Measurements from ENCODE around the gene C4BPA.

Gene C4BPA

DNA sequence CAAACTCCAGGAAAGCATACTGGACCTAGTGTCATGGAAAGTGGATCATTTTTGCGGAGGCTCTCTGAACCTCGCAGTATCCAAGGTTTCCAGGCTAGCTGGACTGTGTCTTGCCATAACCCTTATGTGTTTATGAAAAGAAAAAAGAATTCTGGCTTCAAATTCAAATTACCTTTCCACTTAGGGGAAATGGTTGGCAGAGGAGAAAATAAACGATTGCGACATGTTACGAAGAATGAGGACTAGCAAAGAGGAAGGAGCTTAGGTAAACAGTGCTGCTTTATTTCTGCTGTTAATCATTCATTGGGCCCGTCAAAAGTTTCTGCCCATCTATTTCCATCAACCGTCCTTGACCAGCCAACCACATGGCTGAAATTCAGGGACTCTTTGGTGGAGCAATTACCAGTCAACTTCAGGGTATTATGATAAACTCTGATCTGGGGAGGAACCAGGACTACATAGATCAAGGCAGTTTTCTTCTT, at the start of gene C4BPA:
C4BPA (plus strand) TSS at position 342 of the 482 bp plus-strand sequence. CDS start 8,793 bp downstream, outside the sequence.
- in situ Hi-C loops (cut with MboI; ENCODE audit: low sequenced_read_pairs), result no loop called here

DNA sequence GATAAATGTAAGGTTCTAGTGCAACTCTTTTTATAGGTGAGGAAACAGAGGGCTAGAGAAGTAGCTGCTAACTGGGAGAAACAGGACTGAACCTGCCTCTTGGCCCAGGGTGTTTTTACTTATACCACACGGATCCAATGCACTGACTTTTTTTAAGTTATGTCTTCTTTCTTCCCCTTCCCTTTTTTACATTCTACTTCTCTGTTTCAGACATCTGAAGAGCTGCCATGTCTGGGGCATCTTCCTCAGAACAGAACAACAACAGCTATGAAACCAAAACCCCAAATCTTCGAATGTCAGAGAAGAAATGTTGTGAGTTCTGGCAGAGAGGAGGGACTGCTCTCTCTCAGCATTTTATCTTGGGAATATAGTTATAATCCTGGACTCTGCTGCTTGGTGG, 49.5 kb upstream of the C4BPA start:
- in situ Hi-C loops (cut with MboI; ENCODE audit: low sequenced_read_pairs), result no loop called here

DNA sequence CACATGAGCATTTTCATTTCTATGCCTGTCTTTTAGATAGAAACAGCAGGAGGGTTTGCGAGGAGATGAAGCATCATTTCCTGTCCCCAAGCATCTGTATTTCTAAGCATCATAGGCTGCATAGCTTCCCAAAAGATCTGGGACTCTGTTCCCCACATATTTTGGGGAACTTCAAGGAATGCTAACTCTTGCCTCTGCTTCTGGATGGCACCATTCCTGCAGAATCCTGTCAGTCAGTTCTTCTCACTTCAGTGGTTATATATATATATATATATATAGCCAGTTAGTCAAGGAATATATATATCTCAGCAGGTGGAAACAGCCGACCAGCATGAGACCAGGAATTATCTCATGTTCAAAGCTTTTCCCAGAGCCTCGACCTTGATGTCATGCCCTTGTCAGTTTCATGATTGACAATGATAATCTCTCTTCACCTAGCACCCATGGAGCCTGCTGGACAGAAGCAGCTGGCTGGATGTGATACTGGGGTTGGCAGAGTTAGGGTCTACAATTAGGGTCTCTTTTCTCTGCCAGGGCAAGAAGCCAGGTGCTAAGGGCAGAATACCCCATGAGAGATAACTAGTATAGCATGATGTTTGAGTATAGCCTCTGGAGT, 48.5 kb upstream of the C4BPA start:
- in situ Hi-C loops (cut with MboI; ENCODE audit: low sequenced_read_pairs), result no loop called here

DNA sequence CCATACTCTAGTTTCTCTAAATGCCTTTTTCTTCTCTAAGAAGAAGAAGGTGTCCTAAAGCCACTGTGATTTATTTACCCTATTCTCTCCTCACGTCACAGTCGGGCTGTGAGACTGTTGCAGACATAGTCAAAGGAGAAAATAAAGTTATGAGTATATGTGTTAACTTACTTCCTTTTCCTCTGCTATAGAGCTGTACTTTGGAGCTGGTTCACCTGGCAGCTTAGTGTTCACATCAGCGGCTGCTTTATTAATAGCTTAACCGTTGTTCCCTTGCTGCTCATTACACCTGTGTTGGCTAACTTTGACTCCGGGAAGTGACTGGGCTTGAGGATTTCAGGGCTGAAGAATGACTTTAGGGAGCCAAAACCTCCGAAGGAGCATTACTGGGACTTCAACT, 47.4 kb upstream of the C4BPA start:
- in situ Hi-C loops (cut with MboI; ENCODE audit: low sequenced_read_pairs), result no loop called here

DNA sequence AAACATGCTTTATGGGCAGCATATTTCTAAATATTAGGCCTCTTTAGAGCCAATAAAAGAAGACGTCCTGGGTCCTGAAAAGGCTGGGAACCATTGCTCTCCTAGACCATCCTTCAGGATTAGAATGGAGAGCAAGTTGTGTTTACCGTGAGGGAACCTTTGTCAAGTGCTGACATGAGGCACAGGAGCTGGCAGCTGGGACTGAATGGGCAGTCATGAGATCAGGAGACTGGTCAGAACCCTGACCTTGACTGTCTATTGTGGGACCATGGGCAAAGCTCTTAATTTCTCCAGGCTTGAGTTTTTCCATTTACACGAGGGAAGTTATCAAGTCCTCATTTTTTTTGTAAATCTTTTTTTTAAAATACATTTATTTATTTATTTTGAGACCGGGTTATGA, 45.8 kb upstream of the C4BPA start:
- in situ Hi-C loops (cut with MboI; ENCODE audit: low sequenced_read_pairs), result no loop called here

DNA sequence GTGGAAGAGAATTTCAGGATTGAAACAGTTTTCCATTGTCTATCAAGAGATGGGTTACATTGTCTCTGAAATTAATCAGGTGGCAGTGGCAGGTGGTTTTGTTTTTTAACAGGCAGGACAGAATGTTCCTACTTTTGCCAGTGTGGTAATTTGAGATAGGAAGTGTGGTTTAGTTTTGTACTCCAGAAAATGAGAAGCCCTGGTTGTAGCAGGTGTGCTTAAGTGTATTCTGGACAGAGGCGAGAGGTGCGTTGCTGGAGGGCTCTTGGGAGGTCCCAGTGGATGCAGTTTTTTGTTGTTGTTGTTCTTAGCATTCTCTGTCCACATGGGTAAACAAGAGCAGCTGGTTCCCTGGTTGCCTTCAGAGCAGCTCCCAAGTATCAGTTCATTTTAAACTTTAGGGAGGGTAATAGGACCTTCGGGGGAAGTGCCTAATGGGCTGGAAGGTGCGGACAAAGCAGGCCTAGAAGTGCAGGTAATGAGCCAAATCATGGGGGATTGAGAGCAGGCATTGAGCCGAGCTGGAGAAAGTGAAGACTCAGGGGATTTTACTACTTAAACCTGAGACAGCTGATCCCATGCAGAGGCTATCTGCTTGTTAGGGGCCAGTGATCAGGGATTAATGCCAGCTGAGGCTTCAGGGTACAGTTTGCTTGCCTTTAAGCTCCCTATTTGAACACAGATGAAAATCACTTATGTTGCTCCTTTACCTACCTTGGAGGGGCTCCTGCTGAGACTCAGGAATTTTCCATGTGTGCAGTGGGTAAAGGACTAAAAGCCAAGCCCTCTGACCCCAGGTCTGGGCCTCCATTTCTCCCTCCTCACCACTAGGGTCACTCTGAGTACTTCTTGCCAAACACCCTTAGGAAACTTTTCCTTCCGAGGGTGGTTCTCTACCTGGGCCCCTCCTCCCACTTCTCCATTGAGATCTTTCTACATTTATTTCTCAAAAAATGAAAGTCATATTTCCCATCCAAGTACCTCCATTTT, 44.9 kb upstream of the C4BPA start:
- in situ Hi-C loops (cut with MboI; ENCODE audit: low sequenced_read_pairs), result no loop called here

DNA sequence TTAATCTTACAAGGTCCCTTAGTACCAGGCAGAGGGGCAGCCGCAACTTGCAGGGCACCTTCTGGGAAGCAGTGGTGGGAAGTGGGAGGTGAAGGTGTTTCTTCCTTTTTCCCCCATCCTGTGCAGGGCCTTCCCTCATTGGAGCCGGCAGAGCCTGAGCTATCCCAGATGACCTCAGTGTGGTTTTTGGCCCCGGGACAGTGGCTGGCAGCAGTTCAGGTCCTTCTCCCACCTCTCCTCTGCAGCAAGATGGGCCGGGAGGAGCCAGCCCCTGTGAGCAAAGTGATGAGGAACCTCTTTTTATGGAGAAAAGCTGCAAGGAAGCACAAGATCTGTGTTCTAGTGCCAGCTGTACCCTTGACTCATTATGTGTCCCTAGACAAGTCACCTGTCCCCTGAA, 44.2 kb upstream of the C4BPA start:
- in situ Hi-C loops (cut with MboI; ENCODE audit: low sequenced_read_pairs), result no loop called here

DNA sequence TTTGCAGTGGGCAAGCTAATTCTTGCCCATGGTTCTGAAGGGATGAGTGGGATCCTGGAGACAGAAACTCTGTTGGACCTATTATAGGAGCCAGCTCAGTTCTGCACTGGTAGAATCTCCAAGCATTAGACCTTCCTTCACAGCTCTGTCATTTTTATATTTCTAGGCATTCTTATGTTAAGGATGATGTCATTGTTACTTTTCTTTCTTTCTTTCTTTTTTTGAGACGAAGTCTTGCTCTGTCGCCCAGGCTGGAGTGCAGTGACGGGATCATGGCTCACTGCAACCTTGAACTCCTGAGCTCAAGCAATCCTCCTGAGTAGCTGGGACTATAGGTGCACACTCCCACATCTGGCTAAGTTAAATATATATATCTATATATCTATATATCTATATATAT, 43.4 kb upstream of the C4BPA start:
- in situ Hi-C loops (cut with MboI; ENCODE audit: low sequenced_read_pairs), result no loop called here

DNA sequence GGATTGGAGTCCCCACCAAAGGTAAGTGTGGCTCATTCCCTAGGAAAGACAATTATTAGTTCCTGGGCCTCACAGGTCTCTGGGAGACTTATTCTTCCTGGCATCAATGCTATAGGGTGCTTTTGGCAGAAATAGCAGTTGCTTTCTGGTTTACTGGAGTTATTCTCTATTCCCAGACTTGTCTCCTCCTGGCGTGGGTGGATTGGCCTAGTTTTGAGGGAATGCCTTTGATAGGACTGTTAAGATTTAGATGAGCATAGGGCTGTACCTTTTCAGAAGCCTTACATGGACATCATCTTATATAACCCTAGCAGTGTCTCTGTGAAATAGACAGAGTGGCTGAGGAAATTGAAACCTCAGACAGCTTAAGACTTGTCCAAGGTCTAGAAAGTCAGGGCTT, 42.0 kb upstream of the C4BPA start:
- in situ Hi-C loops (cut with MboI; ENCODE audit: low sequenced_read_pairs), result no loop called here

DNA sequence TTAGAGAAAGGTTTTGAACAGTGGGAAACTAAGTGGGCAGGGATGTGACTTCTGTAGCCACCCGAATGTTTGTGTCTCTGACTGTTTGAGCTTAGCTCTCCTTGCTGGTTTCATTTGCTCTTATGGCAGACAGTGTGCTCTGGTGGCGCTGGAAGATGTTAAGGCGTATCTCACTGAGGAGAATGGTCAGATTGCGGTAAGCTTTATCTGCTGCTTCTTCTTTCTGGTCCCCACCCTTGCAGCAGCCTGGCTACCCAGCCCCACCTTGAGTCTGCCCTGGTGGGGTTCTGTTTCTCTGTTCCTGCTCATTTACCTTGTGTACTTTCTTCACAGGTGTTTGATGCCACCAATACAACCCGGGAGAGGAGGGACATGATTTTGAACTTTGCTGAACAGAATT, 41.0 kb upstream of the C4BPA start:
- in situ Hi-C loops (cut with MboI; ENCODE audit: low sequenced_read_pairs), result no loop called here

DNA sequence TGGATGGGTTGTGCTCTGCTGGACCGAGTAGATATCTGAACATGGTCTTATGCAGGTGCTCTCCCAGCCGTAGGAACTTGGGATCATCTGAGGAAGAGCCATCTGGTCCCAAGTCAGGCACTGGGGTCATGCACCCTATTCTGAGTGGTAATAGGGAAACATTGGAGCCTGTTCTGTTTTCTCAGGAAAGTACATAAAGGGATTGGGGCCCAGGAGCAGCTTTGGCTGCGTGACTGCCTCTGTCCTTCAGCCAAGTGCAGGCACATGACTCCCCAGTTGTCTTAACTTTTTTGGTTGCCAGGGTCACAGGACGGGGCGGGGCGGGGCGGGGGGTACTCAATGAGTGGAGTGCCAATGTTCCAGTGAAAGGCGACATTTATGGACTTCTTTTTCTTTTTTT, 39.5 kb upstream of the C4BPA start:
- in situ Hi-C loops (cut with MboI; ENCODE audit: low sequenced_read_pairs), result no loop called here

DNA sequence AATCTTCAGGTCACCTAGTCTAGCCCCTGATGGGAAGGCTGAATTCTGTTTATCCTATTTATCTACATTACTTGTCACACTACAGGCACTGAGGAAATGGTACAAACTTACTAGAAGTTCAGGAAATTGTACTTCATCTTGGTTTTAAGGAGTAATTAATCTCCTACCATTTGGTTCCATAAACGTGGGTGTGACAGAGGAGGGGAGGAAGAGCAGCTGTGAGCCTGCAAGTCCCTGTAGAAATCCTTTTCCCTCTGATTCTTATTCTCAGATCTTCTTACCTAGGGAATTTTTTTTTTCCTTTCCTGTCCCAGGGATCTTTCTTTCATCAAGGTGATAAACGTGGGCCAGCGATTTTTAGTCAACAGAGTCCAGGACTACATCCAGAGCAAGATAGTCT, 36.8 kb upstream of the C4BPA start:
- in situ Hi-C loops (cut with MboI; ENCODE audit: low sequenced_read_pairs), result no loop called here

DNA sequence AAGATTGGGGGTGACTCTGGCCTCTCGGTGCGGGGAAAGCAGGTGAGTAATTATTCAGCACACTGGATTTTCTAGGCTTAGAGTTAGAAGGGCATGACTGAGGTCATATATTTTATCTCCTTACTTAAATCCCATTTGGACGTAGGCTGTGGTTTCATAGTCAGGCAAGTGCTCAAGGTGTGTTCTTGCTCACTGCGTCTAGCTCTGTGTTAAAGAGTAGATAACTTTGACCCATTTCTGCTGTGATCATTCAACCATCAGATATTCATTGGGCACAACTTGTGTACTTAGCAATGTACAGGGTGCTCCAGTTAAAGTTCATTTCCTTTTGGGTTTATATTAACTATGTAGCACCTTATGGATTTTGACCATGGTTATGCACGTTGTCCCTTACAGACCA, 36.4 kb upstream of the C4BPA start:
- in situ Hi-C loops (cut with MboI; ENCODE audit: low sequenced_read_pairs), result no loop called here

DNA sequence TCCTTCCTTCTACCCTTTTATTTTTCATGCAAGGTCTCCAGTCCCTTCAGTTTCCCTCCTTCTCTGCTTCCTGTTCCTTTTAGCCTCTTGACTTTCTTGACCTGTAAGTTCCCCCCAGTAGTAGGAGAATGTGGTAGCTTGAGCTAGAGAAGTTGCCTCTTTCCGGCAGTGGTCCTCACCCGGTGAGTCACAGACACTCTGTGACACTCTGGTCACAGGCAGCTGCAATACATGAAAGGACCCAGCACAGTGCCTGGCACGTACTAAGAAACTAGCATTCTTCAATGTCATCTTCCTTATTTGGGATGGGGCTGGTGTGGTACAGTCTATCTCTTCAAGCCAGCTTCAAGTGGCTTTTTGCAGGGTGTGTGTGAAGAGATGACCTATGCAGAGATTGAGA, 35.0 kb upstream of the C4BPA start:
- in situ Hi-C loops (cut with MboI; ENCODE audit: low sequenced_read_pairs), result no loop called here

DNA sequence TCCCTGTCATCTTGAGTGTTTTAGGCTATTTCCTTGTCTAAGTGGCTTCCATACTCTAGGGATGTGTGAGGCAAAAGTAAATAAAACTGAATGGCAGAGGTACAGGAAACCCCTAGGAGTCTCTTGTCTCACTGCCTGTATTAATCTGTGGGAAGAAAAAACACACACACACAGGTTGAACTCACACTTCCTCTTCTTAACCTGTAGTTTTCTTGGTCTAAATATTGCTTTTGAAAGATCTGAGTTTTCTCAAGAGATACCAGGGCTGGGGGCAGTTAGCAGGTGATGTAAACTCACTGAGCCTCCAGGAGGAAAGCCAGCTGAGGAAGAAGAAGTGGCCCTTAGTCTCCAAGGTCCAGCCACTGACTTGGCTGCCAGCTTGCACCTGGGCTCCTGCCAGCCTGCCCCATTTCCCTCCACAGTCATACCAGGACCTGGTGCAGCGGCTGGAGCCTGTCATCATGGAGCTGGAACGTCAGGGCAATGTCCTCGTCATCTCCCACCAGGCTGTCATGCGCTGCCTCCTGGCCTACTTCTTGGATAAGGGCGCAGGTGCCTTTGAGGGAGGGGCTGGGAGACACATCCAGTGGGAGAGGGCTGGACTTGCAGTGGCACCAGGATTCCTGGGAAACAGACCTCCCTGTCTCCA, 34.1 kb upstream of the C4BPA start:
- in situ Hi-C loops (cut with MboI; ENCODE audit: low sequenced_read_pairs), result no loop called here

DNA sequence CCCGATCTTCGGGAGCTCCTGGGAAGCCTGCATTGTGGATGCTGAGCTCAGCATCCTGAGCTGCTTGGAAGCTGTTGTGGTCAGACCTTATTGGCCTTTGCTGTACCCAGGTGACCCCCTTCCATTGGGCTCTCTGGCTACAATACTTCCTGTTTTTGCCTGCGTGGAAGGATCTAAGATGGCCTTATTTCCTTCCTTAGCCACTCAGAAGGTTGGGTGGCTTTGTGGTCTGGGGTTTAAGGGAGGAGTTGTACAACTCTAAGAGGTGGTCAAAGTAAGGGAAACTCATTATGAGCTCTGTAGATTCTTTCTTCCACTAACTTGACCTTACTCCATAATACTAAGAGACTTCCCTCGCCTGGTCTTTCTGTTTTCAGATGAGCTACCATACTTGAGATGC, 33.2 kb upstream of the C4BPA start:
- in situ Hi-C loops (cut with MboI; ENCODE audit: low sequenced_read_pairs), result no loop called here

DNA sequence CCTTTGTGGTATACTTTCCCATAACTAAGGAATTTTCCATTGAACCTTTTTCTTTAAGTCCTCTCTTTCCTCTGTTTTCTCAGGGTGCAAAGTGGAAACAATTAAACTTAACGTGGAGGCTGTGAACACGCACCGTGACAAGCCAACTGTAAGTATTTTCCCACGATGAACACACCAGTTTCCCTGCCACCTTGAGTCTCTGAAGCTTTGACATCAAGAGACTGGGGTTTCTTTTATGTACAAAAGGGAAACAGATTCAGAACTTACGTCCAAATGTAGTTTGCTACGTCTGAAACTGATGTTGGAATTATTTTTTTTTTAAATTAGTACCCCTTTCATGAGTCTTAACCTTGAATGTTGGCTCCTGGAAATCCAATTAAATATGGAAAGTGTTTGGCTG, 32.6 kb upstream of the C4BPA start:
- in situ Hi-C loops (cut with MboI; ENCODE audit: low sequenced_read_pairs), result no loop called here

DNA sequence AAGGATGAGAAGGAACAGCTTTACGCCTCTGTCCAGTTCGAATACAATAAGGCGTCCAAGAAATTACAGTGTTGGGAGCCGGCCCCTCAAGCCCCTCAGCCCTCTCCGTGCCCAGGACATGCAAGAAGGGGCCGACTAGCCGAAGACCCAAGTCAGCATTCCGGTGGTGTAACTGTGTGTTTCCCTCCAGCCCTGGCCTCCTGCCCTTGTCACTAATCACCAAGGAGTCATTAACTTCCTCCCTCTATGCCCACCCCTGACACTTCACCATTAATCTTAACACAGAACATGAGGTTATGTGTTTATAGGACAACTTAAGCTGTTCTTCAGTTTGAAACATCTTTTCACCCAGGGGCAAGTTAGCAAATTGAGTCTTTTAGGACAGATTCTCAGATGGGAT, 31.8 kb upstream of the C4BPA start:
- in situ Hi-C loops (cut with MboI; ENCODE audit: low sequenced_read_pairs), result no loop called here

DNA sequence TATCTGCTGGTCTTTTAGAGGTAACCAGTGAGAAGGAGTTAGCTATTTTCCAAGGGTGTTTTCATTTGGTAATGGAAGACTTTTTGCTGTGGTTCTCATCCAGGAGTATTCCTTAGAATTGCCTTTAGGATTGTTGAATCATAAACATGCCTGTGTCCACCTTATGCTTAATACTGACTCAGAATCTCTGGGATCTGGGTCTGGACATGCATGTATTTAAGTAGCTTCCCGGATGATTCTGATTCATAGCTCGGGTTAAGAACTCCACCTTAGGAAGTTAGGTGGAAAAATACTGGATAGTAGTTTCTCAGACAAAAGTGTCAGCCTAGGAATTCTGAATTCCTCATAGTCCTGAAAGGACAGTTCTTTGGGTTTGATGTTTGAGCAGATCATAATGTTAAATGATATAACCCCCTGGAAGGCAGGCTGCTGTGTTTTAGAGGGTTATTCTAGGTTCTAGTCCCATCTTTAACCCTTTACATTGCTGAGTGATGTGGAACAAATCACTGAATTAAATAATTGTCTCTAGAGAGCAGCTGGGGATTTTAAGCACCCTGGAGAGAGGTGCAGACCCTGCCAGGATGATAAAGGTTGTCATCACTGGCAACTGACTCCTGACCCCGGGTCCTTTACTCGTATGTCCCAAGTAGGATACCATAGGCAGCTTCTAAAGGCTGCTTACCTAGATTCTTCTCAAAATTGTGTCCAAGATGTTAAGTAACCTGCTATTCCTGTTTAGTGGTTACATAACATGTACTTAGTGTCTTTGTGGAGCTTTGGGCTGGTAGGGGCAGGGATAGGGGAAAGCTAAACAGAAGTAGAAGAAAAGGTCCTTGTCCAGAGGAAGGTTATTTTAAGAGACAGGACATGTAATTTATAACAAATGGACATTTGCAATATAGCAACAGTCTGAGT, 29.9 kb upstream of the C4BPA start:
- in situ Hi-C loops (cut with MboI; ENCODE audit: low sequenced_read_pairs), result no loop called here

DNA sequence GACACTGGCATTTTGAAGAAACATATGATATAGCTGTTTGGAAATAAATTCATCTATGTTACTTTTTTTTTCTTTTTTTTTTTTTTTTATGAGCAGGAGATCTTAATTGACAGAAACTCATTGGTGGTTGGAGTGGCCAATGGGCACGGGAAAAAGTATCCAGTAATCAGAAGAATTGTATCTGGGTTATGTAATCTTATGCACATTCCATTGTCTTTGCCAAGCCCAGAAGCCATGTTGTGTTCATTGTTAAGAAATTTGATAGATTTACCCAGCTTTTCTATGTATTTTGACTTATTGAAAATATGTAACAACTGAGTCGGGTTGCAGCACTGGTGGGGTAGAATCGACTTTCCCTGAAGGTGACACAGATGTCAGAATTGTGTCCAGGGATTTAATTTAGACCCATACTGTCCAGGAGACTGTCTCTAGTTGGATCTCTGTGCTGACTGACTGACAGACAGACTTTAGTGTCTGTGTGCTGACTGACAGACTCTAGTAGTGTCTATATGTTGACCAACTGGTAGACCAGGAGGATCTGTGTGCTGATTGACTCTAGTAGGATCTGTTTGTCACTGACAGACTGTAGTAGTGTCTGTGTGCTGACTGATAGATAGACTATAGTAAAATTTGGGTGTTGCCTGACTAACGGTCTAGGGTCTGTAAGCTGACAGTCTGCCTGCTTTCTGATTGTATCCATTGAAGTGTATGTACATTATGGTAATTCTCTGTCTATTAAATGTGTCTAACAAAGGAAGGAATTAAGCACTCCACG, 27.7 kb upstream of the C4BPA start:
- in situ Hi-C loops (cut with MboI; ENCODE audit: low sequenced_read_pairs), result loop anchor here (25.0 kb wide), 2 partner anchors 336 to 411 kb away; partner anchors contain the start of gene CR1

All from HL-60/S4 treated with phorbol 12-myristate 13-acetate at 8.2 ng/mL for 4 days and 3 days (cell line).